T-helper 2 cell (primary cell): ENCODE results near the gene SELPLG.
"Not testable (repeated sequence)": the region's sequence is repeated elsewhere in the genome, so short reads cannot be mapped to it uniquely, and the experiment has no call there.

Experiments
- DNase-seq, 5 experiments: peaks; one replicate each; pipeline versions ENCODE4 v3.0.0 to v3.0.0-alpha.2; 2012 to 2022
- total RNA-seq, 2 donors: gene quantifications; one replicate each; lab custom pipeline; 2026; lab: John Stamatoyannopoulos, UW

Gene SELPLG, protein sequence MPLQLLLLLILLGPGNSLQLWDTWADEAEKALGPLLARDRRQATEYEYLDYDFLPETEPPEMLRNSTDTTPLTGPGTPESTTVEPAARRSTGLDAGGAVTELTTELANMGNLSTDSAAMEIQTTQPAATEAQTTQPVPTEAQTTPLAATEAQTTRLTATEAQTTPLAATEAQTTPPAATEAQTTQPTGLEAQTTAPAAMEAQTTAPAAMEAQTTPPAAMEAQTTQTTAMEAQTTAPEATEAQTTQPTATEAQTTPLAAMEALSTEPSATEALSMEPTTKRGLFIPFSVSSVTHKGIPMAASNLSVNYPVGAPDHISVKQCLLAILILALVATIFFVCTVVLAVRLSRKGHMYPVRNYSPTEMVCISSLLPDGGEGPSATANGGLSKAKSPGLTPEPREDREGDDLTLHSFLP
- total RNA-seq, result 57.4 to 222 reads per million in 2 donors

- peak; percentile 51 to 98 (median 81) for DNase-seq
Observed at GRCh38 chr12:108633534-108634248, at the start of gene SELPLG. Gene SELPLG (minus strand): TSS chr12:108633894. CDS start chr12:108624307, 9,587 bp downstream.

DNA sequence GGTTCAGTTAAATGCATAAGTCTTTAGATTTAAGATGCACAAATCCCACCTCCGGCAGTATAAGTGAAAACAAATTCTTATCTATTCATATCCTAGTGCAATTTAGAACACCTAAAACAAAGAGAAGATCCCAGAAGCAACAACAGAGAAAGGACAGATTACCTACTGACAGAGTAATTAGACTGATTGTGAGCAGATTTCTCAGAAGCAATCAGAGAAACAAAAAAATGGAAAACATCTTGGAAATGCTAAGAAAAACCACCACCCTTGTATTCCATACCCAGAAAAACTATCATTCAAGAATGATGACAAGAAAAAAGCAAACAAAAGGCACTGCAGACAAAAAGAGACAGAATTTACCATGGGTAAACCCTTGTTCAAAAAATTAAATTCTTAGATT, 47.6 kb upstream of the SELPLG start:
- DNase-seq, result no peak

GRCh38 chr12:108679106-108679681, 45.5 kb upstream of the SELPLG start:
- DNase-seq, result no peak

DNA sequence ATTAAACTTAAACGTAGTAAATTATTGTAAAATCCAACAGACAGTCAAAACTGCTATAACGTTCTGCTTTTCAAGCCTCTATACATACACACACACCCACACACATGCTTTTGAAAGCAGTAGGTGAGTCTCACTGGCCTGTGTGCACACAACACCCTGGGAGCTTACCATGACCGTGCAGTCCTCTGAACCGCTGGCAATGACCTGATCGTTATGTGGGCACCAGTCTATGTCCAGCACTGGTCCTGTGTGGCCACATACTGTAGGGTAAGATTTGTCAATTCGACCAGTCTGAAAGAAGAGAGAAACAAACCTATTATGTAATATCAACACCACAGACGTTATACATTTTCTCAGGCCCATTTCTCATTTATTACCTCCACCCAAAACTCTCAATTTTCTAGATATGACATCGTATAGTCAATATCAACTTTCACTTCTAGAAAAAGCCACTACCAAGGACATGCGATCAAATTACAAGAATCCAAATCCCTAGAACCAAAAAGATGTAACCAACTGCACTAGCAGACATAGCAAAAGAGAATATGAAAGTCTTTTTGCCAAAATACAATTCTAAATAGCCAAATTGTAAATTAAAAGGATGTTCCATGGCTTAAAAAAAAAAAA, 44.5 kb upstream of the SELPLG start:
- no peak for DNase-seq

DNA sequence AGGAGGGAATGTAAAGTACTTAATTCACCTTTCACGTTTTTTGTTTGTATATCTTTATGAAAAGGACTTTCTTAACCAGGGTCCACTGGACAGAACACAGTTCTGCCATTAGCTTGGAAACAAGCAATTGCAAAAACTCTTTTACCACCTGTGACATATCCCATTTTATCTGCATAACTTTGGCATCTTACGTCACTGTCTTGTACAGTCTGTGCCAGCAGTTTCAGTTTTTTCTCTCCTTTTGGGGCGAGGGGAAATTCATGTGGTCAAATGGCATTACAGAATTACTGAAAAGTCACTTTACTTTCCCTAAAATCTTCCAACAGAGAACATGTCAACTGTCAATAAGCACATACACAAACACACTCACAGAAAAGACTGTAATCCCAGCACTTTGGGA, 43.7 kb upstream of the SELPLG start:
- no peak for DNase-seq

- DNase-seq, result no peak
Observed at GRCh38 chr12:108676707-108677106, 43.0 kb upstream of the SELPLG start.

- DNase-seq, result no peak
Observed at GRCh38 chr12:108675792-108676191, 42.1 kb upstream of the SELPLG start.

DNA sequence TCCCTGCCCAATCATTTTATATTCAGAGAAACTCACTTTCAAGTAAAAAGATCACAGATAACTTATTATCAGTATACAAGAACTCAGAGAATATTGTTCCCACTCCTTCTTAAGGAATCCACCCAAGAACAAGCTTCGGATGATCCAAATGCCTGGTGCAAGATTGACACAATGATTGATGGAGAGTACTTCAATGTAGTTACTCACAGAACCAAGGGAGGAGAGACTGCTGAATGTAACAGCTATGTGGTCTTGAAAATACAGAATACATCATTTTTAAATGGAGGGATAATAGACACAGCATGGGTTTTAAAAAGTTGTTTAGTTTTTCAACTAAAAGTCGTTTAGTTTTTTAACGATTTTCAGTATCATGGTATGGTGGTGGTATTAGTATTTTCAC, 38.4 kb upstream of the SELPLG start:
- no peak for DNase-seq

- no peak for DNase-seq
Observed at GRCh38 chr12:108671110-108671509, 37.4 kb upstream of the SELPLG start.

GRCh38 chr12:108670066-108670631, 36.5 kb upstream of the SELPLG start:
- no peak for DNase-seq

- no peak for DNase-seq
Observed at GRCh38 chr12:108668542-108668941, 34.8 kb upstream of the SELPLG start.

DNA sequence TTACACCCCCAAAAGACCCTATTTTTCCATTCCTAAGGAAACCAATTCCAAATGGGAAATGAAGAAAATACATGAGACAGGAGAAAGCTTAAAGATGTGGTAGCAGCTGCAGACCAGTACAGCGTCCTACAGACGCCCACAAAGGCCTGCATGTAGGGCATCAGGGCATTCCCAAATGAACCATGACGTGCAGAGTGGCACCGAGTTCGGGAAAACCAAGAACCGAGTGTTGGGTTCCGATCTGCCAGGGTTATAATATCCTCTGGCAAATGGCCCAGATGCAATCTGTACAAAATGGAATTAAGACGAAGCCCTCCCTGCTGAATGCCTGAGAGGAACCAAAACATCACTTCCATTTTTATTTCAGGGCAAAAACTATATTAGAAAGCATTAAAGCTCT, 34.4 kb upstream of the SELPLG start:
- DNase-seq, result no peak

- DNase-seq, result no peak
Observed at GRCh38 chr12:108667349-108667748, 33.7 kb upstream of the SELPLG start.

DNA sequence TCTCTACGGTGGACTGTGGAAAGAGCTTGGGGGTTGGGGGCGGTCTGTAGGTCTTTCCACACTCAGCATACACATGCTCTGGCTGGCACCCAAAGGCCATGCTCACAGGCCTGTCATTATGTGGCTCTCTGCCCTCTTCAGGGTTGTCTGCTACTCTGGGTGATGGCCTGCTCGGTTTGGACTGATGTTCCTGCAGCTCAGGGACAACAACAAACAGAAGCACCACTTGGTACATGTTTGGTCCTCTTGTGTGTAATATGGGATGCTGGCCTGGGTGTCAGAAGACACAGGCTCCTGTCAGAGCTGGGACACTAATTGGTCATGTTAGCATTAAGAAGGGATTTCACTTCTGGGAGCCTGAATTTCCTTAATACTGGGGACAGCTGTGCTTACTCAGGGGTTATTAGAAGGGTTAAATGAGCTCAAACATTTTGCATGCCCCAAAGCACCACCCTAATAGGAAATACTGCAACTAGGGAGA, 32.7 kb upstream of the SELPLG start:
- no peak for DNase-seq

DNA sequence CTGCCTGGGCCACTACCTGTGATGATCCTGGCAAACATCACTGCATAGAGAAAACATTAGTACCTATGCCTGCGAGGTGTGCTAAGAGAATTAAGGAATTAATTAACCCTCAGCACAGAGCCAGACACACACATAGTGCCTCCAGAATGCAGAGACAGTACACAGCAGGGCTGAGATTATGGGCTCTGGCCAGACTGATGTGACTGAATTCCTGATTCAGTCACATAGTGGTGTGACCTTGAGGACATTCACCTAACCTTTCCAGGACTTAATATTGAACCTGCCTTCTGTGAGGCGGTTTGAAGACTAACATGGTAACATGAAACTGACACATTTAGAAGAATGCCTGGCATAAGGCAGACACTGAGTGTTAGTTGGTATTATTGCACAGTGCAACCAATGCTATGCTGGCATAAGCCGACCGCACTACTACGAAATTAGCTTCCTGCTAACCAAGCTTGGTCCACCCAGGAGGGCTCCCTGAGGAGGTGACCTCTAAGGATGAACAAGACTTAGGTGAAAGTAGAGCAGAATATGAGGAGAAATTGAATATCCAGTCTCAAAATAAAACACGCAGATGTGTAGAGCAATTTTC, 32.0 kb upstream of the SELPLG start:
- no peak for DNase-seq

GRCh38 chr12:108664338-108665258, 30.9 kb upstream of the SELPLG start:
- DNase-seq, result peak in 4 of 5 experiments; percentile 62 to 89 (median 68)

GRCh38 chr12:108663324-108664015, 29.8 kb upstream of the SELPLG start:
- no peak for DNase-seq

GRCh38 chr12:108658115-108658514, 24.4 kb upstream of the SELPLG start:
- not testable (repeated sequence) for DNase-seq

- DNase-seq, result no peak
Observed at GRCh38 chr12:108657130-108657745, 23.5 kb upstream of the SELPLG start.

DNA sequence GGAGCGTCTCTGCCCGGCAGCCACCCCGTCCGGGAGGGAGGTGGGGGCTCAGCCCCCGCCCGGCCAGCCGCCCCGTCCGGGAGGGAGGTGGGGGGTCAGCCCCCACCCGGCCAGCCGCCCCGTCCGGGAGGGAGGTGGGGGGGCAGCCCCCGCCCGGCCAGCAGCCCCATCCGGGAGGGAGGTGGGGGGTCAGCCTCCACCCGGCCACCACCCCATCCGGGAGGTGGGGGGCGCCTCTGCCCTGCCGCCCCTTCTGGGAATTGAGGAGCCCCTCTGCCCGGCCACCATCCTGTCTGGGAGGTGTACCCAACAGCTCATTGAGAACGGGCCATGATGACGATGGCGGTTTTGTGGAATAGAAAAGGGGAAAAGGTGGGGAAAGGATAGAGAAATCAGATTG, 22.6 kb upstream of the SELPLG start:
- not testable (repeated sequence) for DNase-seq
